Activated CD8-positive, alpha-beta memory T cell treated with anti-CD3 and anti-CD28 coated beads, Interleukin-2, amount 50 U/mL, for 1 hour (primary cell): Measurements from ENCODE around the gene PPFIBP2.

Source experiments
- DNase-seq: peaks from one replicate; pipeline ENCODE4 v3.0.0-alpha.2; 2020; ENCODE audit errors: extremely low read depth

The PPFIBP2 gene

GRCh38 chr11:7600205-7600775 is 86.5 kb downstream of the PPFIBP2 start:
- no peak for DNase-seq

- DNase-seq, result no peak
Observed at GRCh38 chr11:7603031-7603781, 89.4 kb downstream of the PPFIBP2 start.

GRCh38 chr11:7604331-7604955 is 90.6 kb downstream of the PPFIBP2 start:
- DNase-seq, result no peak

- no peak for DNase-seq
Observed at GRCh38 chr11:7605186-7605943, 91.6 kb downstream of the PPFIBP2 start.

GRCh38 chr11:7606496-7606895 is 92.7 kb downstream of the PPFIBP2 start:
- DNase-seq, result no peak

- DNase-seq, result no peak
Observed at GRCh38 chr11:7609015-7609414, 95.2 kb downstream of the PPFIBP2 start.

- DNase-seq, result no peak
Observed at GRCh38 chr11:7609521-7609920, 95.7 kb downstream of the PPFIBP2 start.

- no peak for DNase-seq
Observed at GRCh38 chr11:7610393-7610792, 96.6 kb downstream of the PPFIBP2 start.

GRCh38 chr11:7611411-7611810 is 97.6 kb downstream of the PPFIBP2 start:
- DNase-seq, result no peak

- DNase-seq, result no peak
Observed at GRCh38 chr11:7612056-7612660, 98.4 kb downstream of the PPFIBP2 start.

- no peak for DNase-seq
Observed at GRCh38 chr11:7612661-7613393, 99.0 kb downstream of the PPFIBP2 start.

- DNase-seq, result no peak
Observed at GRCh38 chr11:7613394-7613720, 99.6 kb downstream of the PPFIBP2 start.

- no peak for DNase-seq
Observed at GRCh38 chr11:7614656-7615055, 100.9 kb downstream of the PPFIBP2 start.

GRCh38 chr11:7617032-7617431 is 103.2 kb downstream of the PPFIBP2 start:
- no peak for DNase-seq

- DNase-seq, result no peak
Observed at GRCh38 chr11:7619322-7619721, 105.5 kb downstream of the PPFIBP2 start.

- DNase-seq, result no peak
Observed at GRCh38 chr11:7621090-7621489, 107.3 kb downstream of the PPFIBP2 start.

- no peak for DNase-seq
Observed at GRCh38 chr11:7621554-7621953, 107.8 kb downstream of the PPFIBP2 start.

- DNase-seq, result no peak
Observed at GRCh38 chr11:7622721-7623120, 108.9 kb downstream of the PPFIBP2 start.

GRCh38 chr11:7628660-7629059 is 114.9 kb downstream of the PPFIBP2 start:
- DNase-seq, result no peak

GRCh38 chr11:7630002-7630401 is 116.2 kb downstream of the PPFIBP2 start:
- no peak for DNase-seq

GRCh38 chr11:7632211-7632610 is 118.4 kb downstream of the PPFIBP2 start:
- DNase-seq, result no peak
